ENCODE data around the gene EZH2. TPM values are rescaled to one million over a fixed set of nuclear protein-coding genes. Genes with fewer than 3 reads are reported as not detected.

Gene EZH2
- total RNA-seq, 1 experiment from 2014 or later: 30.5 TPM

DNA sequence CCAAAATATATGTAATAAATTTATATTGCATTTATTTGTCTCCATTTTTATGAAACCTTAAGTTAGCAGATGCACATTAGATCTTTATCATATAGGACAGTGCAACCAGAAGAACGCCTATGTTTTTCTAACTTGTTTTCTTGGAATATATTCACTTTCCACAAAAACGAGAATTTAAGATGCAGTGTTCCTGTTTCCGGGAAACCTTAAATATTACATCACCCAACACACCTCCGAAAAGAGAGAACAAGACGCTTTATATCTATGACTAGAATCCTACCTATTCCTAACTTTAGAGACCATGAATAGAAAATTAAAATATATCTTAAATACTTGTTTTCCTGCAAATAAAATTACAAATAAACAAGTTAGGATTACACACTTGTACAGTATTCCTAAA, 1.9 kb downstream of the EZH2 start:
- intact Hi-C loops (cut with micrococcal nuclease): loop anchor here (2.0 to 5.0 kb wide), 3 partner anchors 25 to 180 kb away; no protein-coding TSS in a partner anchor
- Histone ChIP-seq H4K20me1 (ENCODE audit: low read length) (peaks cover 36% of the 10 kb centered on the region), H3K27ac (ENCODE audit: low read length) (no peak overlapping the region), H3K9me2 (replicated peaks; ENCODE audit: low read length) (no peaks in the 10 kb centered on the region), H3K9me3 (ENCODE audit: low read length) (no peaks in the 10 kb centered on the region), H3F3A (ENCODE audit: low read length, unreplicated experiment) (no peaks in the 10 kb centered on the region), H3K79me2 (ENCODE audit: low read length) (peaks cover 73% of the 10 kb centered on the region), H3K36me3 (ENCODE audit: low read depth, low read length) (no peaks in the 10 kb centered on the region; the same call in 1 of the 2 replicates), H3K4me3 (ENCODE audit: low read length) (peak overlapping the region; percentile 80), H3K27me3 (ENCODE audit: low read length) (no peaks in the 10 kb centered on the region), H2AFZ (ENCODE audit: low read length) (no peak overlapping the region), H3K4me1 (ENCODE audit: insufficient read depth, low read length) (peaks cover 20% of the 10 kb centered on the region), H3K9ac (ENCODE audit: low read length) (peak overlapping the region; percentile 96; the same call in 1 of the 2 replicates), H3K4me2 (ENCODE audit: low read length) (peak overlapping the region; percentile 83)
- no TSS peak for BruUV-seq (replicated peaks)
- DNase-seq (no peak), ATAC-seq (no peak)
- POLR2A ChIA-PET (ENCODE audit: unreplicated experiment): no interaction called here
- CTCF ChIA-PET: interaction anchor here (0.6 to 1.1 kb wide), 2 partner anchors 59 to 82 kb away, joined by 4 to 6 read pairs; no protein-coding TSS in a partner anchor
- TF ChIP-seq EZH2phosphoT487 (IDR thresholded peaks at IDR 0.05; ENCODE audit: borderline replicate concordance, low read length): no peak

DNA sequence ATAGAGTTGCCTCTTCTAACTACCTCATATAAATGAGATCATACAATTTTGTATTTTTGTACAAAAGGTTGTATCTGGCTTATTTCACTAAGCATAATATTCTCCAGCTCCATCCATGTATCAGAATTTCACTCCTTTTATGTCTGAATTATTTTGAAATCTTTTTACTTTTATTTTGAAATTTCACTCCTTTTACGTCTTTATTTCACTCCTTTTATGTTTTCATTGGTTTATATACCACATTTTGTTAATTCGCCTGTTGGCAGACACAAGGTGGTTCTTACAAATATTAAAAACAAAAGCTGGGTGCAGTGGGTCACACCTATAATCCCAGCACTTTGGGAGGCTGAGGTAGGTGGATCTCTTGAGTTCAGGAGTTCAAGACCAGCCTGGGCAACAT, 5.8 kb downstream of the EZH2 start:
- CTCF ChIA-PET: no interaction called here
- H3F3A ChIP-seq (ENCODE audit: low read length, unreplicated experiment): no peaks in the 10 kb centered on the region

DNA sequence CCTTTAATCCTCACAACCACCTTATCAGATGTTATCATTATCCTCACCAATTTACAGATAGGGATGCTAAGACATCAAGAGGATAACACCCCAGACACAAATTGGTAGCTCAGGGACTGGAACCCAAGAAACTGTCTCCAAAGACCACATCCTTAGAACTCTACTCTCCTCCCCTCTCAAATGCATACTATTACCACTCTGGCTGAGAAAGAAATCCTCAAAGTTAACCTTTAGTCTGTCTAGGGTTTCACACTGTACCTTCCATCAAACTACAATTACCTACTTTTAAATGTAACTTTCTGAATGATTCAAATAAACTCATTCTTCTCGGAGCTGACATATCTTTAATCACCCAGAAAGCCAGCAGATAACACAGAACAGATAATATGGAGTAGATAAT, 6.6 kb downstream of the EZH2 start:
- H4K20me1 ChIP-seq (ENCODE audit: low read length): peaks cover 41% of the 10 kb centered on the region
- no peaks in the 10 kb centered on the region for H3K9me2 ChIP-seq (replicated peaks; ENCODE audit: low read length)
- CTCF ChIA-PET: no interaction called here
- H3K4me1 ChIP-seq (ENCODE audit: insufficient read depth, low read length): peaks cover 18% of the 10 kb centered on the region
- no TSS peak for BruUV-seq (replicated peaks)
- TF ChIP-seq, protein P1, sequence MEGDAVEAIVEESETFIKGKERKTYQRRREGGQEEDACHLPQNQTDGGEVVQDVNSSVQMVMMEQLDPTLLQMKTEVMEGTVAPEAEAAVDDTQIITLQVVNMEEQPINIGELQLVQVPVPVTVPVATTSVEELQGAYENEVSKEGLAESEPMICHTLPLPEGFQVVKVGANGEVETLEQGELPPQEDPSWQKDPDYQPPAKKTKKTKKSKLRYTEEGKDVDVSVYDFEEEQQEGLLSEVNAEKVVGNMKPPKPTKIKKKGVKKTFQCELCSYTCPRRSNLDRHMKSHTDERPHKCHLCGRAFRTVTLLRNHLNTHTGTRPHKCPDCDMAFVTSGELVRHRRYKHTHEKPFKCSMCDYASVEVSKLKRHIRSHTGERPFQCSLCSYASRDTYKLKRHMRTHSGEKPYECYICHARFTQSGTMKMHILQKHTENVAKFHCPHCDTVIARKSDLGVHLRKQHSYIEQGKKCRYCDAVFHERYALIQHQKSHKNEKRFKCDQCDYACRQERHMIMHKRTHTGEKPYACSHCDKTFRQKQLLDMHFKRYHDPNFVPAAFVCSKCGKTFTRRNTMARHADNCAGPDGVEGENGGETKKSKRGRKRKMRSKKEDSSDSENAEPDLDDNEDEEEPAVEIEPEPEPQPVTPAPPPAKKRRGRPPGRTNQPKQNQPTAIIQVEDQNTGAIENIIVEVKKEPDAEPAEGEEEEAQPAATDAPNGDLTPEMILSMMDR (conservative IDR thresholded peaks at IDR 0.05; ENCODE audit: low read depth, low read length): no peak
- TF ChIP-seq EZH2phosphoT487 (IDR thresholded peaks at IDR 0.05; ENCODE audit: borderline replicate concordance, low read length): no peak
- no peak for TF ChIP-seq EZH2 (IDR thresholded peaks at IDR 0.05; ENCODE audit: low read length, unreplicated experiment)
- H3K27ac ChIP-seq (ENCODE audit: low read length): no peak overlapping the region
- H3K9me3 ChIP-seq (ENCODE audit: low read length): no peaks in the 10 kb centered on the region
- H3K4me3 ChIP-seq (ENCODE audit: low read length): no peak overlapping the region
- intact Hi-C loops (cut with micrococcal nuclease): no loop called here
- no peak overlapping the region for H2AFZ ChIP-seq (ENCODE audit: low read length)
- no peaks in the 10 kb centered on the region for H3K27me3 ChIP-seq (ENCODE audit: low read length)
- H3K4me2 ChIP-seq (ENCODE audit: low read length): no peak overlapping the region
- DNase-seq: no peak
- POLR2A ChIA-PET (ENCODE audit: unreplicated experiment): no interaction called here
- ATAC-seq: no peak
- H3K9ac ChIP-seq (ENCODE audit: low read length): no peak overlapping the region
- H3F3A ChIP-seq (ENCODE audit: low read length, unreplicated experiment): no peaks in the 10 kb centered on the region
- no peaks in the 10 kb centered on the region; the same call in 1 of the 2 replicates for H3K36me3 ChIP-seq (ENCODE audit: low read depth, low read length)
- H3K79me2 ChIP-seq (ENCODE audit: low read length): peaks cover 100% of the 10 kb centered on the region

More for the DNA sequence above, 5.8 kb downstream of the EZH2 start:
- Histone ChIP-seq H3K27ac (ENCODE audit: low read length) (no peak overlapping the region), H2AFZ (ENCODE audit: low read length) (no peak overlapping the region), H3K4me2 (ENCODE audit: low read length) (no peak overlapping the region), H3K4me1 (ENCODE audit: insufficient read depth, low read length) (peaks cover 18% of the 10 kb centered on the region), H3K36me3 (ENCODE audit: low read depth, low read length) (no peaks in the 10 kb centered on the region; the same call in 1 of the 2 replicates), H4K20me1 (ENCODE audit: low read length) (peaks cover 42% of the 10 kb centered on the region), H3K27me3 (ENCODE audit: low read length) (no peaks in the 10 kb centered on the region), H3K9me2 (replicated peaks; ENCODE audit: low read length) (no peaks in the 10 kb centered on the region), H3K79me2 (ENCODE audit: low read length) (peaks cover 100% of the 10 kb centered on the region), H3K9me3 (ENCODE audit: low read length) (no peaks in the 10 kb centered on the region), H3K9ac (ENCODE audit: low read length) (no peak overlapping the region), H3K4me3 (ENCODE audit: low read length) (no peak overlapping the region)
- intact Hi-C loops (cut with micrococcal nuclease): no loop called here
- TF ChIP-seq EZH2 (IDR thresholded peaks at IDR 0.05; ENCODE audit: low read length, unreplicated experiment) (no peak), EZH2phosphoT487 (IDR thresholded peaks at IDR 0.05; ENCODE audit: borderline replicate concordance, low read length) (no peak)
- TF ChIP-seq, protein P1 (conservative IDR thresholded peaks at IDR 0.05; ENCODE audit: low read depth, low read length): no peak
- BruUV-seq (replicated peaks): no TSS peak
- POLR2A ChIA-PET (ENCODE audit: unreplicated experiment): no interaction called here
- DNase-seq (no peak), ATAC-seq (no peak)

All from PC-3 (cell line).